Central memory CD4-positive, alpha-beta T cell (primary cell): ENCODE data around the gene RPL23.

Experiments used
- DNase-seq: peaks from one replicate; pipeline ENCODE4 v3.0.0; 2022

The RPL23 gene

DNA sequence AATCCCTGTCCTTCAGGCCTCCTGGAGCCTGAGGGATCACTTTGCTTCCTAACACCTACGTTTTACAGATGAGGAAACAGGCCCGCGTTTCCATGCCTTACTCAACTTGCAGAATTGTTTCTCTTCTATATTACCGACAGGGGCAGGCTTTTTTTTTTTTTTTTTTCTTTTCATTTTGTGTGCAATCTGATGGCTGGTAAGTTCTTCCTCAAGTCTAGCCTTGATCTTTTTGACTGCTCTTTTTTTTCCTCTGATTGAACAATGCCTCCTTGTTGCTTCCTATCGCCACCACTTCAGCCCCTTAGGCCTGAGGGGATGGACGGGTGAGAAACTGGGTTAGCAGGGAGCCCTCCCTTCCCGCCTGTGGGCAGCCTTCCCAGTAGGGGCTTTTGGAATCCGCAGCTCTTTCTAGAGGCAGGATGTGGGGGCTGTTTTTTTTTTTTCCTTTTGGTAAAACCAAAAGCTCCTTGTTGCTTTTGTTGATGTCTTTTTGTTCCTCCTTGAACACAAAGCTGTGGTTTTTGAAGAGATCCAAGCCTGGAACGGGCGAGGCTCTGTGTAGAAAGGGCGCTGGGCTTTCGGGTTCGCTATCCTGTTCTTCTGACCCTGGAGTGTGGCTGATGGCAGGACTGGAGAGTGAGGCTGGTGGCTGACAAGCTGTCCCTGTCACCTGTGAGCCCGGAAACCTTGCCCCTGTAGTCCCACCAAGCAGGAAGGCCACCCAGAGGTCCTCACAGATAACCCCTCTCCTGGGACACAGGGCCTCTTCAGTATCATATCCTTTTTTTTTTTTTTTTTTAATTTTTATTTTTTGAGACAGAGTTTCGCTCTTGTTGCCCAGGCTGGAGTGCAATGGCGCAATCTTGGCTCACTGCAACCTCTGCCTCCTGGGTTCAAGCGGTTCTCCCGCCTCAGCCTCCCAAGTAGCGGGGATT lies 30.3 kb upstream of the RPL23 start:
- peak; percentile 26 for DNase-seq

DNA sequence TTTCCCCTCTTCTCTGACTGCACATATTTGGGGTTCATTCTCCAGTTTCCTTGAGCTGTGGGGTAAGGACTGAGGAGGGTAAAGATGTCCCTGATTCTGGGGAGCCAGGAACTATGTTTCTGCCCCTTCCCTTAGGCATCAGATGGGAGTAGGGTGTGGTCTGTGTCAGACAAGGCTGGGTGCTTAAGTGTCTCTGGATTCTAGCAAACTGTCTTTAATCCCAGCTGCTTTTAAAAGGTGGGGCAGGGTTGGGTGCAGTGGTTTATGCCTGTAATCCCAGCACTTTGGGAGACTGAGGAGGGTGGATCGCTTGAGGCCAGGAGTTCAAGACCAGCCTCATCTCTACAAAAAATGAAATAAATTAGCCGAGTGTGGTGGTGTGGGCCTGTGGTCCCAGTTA lies 29.3 kb upstream of the RPL23 start:
- no peak for DNase-seq

DNA sequence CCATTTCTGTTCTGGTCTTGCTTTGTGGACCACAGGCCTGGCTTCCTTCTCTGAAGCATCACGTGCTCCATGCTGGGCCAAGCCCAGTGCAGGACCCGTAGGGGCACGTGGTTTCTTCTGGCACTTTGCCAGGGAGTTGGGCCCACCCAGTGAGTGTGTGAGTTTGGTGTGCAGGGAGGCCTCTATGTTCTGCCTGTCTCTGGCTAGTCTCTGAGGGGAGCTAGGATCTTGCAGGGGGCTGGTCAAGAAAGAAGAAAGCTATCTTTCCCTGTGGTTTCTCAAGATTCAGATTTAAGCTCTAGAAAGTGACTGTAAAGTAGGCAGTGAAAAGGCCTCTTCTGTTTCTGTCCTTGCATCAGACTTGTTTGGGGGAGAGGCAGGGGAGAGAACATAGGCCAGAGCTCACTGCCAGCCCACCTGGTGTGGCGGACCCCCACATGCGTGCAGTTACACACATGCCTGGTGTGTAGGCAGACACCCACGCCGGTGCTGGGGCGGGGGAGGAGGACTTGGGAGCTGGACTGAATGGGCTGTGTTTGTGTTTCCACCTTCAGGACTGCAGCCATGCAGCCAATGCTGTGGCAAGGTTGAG lies 28.2 kb upstream of the RPL23 start:
- DNase-seq, result no peak

DNA sequence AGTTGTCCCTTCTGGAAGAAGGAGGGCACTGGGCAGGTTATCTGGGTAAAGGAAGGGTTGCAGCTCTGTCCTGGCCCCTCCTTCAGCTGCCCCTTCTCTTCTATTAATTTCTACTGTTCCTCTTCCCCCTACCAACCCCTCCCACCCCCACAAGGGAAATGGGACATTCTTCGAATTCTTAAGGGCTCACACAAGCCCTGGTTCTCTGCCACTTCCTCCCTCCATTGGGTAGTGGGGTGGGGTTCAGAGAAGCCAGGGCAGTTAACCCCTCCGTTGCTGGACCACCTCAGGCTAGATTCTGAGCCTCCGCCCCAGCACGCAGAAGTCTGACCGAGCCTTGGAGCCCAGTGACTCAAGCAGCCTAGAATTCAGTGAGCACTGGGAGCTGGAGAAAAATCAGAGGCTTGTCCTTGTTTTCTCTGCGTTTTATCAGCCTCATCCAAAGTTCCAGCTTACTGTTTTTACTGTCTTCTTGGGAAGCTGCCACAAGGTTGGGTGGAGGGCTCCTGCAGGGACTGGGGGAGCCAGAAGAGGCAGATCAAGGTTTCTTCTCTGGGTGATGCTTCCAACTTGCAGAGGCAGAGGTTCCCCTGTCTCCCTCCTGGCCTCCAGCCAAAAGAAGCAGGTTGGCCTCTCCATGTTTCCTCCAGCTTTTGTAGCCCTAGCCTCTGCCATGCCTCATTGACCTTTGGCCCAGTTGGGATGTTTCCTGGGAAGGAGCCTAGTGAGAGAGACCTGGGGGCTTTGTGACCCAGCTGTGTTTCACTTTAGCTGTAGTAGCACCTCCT lies 26.6 kb upstream of the RPL23 start:
- DNase-seq, result peak; percentile 23

DNA sequence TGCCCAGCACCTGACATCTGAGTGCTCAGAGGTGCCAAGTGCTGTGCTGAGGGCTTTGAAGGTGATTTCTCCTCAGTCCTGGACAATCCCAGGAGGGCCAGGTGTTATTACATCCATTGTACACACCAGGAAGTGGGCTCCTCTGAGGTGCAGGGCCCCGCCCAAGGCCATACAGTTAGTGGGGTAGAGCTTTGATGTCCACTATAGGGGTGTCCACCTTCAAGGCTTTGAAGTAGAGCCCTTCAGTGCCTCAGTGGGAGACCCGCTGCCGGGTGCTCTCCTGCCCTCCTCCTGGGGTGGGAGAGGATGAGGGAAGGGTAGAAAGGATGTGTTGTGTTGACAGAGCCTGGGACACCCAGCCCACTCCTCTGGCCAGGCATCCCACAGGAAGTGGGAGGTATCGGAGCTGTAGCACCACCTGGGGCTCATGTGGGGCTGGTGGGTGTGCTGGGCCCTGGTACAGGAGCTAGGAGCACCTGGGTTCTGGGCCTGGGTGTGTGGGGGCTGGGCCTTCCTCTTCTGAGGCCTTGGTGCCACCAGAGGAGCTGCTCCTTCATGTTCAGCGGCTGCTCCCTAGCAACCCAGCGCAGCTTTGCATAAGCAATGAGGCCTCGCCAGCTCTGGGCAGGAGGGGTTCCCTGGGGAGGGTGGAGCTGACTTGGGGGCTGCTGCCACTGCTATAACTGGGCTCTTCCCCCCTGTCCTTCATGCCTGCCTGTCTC lies 23.8 kb upstream of the RPL23 start:
- peak; percentile 54 for DNase-seq

DNA sequence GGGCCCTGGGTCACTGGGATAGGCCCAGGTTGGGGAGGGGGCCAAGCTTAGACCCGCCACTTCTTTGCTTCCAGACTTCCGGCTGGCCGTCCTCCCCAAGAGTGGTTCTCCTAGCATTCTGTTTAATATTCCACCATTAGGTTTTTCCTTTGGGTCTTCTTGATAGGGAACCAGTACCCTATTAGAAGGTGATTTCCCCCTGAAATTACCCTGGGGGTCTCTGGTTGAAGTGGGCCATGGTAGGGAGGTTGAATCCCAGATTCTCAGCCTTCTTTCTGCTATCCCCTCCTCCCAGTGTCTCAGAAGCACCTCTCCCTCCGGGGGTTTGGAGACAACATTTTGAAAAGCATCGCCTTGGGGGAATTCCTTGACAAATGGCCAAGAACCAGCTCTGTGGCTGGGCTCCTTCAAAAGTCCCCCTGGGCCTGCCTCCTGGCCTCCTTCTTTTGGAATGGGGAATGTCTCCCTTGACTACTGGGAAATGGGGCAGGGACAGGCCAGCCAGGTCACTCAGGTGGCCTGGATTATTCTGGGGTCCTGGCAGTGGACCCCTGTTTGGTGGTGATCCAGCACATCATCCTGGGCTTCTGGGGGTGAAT lies 22.1 kb upstream of the RPL23 start:
- no peak for DNase-seq

DNA sequence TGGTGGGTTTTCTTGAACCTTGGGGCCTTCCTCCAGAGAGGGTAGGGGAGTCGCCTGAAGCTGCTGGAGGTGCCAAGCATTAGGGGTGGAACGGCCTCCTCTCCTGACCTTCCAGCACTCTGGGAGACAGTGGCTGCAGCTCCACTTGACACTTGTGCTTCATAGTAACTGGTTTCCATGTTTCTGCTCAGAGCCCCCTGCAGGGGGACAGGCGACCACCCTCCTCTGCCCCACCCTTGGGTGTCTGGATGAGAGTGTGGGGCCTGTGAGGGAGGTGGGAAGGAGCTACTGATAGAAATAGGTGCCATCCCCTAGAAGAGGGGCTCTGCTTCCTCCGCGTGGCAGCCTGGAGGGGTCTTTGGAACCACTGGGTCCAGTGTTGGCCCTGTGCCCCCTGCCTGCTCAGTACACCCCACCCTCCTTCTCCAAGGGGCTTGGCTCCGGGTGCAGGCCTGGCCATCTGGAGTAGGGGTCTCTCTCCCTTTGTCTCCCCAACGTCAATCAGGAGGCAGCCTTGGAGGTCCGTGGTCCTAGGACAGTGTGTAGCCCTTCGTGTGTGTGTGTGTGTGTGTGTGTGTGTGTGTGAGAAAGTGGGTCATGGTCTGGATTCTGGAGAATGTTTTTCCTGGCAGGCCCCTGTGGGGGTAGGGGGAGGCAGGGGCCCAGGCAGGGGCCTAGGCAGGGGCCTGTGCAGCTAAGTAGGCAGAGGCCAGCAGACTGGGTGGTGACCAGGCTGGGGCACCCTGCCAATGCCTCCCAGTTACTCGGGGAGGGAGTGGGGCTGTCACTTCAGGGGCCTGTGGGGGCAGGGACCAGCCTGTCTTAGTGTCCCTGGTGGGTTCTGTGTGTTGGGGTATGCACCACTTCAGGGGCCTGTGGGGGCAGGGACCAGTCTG lies 21.2 kb upstream of the RPL23 start:
- no peak for DNase-seq

DNA sequence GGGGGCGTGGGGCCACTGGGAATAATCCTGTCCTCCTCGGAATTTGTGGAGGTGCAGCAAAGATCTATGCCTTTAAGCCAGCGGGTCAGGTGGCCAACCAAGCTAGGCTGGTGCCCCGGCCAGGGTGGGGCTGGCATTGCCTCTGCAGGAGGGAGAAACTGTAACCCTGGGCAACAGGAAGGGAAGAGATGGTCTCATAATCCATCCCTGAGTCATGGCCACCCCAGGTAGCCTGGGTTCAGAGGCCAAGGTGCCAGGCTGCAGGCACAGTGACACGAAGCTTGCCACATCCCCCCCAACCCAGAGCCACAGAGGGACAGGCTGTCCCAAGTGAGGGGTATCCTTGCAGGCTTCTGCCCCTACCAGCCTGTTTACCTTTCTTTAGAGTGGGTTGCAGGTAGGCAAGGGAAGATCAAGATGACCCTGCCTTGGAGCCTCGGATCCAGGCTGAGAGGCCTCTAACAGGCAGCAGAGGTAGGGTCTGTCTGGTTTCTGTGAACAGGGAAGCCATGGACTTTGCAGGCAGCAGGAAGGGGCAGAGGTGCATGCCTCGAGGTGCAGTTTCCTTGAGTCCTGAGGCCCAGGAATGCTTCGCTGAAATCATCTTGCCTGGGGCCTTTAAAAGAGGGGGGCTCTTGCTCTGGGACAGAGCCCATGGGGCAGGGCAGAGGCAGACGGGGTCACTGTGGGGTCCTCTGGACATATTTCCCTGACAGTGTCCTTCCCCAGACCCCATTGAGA lies 20.3 kb upstream of the RPL23 start:
- DNase-seq, result no peak

DNA sequence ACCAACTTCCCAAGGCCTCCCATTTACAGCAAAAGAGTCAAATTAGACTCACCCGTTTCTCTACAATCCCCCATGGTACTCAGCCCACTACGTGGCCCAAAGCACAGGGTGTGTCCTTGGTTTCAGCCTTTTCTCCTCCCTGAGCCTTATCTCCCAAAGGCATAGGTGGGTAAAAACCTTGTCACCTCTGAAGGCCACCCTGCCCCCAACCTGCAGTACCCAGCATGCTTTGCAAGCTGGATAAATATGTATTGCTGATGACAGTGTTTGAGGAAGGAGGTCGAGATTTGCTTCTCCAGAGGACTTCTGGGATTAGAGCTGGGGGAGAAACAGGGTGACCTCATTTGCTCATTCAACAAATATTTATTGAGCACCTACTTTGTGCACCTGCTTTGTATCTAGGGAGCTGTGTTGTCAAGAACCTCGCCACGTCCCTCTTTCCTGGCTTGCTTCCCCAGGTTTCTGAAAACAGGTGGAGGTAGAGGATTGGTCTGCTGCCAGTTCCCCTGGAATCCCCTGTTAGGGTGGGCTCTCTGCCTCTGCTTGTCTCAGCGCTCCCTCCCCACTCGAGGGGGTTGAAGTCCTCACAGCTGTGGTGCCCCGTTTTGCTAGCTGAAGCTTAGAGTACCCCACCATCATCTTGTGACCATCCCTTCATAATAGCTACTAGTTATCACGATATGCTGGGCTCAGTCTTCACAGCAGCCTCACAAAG lies 19.3 kb upstream of the RPL23 start:
- no peak for DNase-seq

DNA sequence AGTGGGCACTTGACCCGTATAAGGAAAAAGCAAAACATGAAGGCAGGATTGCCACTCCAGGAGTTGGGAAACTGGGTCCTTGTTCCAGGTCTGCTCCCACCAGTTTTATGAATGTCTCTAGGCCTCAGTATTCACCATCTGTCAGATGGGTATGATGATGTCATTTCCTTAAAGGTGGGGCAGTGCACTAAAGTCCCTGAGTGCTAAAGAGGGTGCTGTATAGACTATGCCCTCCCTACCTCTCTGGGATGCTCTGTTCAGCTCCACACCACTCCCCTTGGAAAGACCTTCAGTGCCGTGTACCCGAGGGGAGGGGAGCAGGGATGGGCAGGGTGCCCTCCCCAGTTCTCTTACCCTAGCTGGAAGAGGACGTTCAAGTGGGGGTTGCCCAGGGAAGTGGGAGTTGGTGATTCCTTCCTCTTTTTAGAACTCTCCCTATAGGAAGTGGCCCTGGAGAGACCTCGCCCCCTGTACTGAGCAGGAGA lies 18.5 kb upstream of the RPL23 start:
- no peak for DNase-seq

DNA sequence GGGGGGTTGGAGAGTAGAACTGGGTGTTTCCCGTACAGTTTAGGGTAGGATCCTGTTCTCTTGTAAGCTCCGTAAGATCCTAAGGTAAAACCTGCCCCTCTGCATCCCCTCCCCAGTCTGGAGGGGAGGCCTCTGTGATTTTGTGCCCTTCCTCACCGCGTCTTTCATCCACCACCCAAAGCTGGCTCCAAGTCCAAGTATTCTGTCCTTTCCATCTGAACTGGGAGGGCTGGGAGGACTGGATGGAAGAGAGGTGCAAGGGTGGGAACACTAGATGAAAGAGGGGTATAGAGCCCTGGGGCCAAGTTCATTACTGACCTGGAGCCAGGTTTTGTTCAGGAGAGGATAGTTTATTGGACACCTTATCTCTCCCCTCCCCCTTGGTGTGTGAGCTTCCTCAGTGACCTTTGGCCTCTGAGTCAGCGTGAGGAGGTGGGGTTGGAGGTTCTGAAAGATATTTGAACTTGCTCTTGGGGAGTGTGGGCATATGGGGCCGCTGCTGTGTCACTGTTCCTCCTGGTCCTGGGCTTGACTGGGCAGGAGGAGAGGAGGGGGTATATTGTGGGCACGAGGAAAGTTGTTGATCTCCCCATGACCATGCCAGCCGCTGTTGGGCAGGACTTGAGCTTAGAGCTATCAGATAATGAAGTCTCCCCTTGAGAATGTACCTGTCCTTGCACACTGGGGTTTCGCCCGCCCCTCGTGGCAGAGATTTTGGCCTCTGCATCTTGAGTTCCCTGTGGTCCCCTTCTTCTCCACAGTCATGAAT lies 17.9 kb upstream of the RPL23 start:
- peak; percentile 59 for DNase-seq

DNA sequence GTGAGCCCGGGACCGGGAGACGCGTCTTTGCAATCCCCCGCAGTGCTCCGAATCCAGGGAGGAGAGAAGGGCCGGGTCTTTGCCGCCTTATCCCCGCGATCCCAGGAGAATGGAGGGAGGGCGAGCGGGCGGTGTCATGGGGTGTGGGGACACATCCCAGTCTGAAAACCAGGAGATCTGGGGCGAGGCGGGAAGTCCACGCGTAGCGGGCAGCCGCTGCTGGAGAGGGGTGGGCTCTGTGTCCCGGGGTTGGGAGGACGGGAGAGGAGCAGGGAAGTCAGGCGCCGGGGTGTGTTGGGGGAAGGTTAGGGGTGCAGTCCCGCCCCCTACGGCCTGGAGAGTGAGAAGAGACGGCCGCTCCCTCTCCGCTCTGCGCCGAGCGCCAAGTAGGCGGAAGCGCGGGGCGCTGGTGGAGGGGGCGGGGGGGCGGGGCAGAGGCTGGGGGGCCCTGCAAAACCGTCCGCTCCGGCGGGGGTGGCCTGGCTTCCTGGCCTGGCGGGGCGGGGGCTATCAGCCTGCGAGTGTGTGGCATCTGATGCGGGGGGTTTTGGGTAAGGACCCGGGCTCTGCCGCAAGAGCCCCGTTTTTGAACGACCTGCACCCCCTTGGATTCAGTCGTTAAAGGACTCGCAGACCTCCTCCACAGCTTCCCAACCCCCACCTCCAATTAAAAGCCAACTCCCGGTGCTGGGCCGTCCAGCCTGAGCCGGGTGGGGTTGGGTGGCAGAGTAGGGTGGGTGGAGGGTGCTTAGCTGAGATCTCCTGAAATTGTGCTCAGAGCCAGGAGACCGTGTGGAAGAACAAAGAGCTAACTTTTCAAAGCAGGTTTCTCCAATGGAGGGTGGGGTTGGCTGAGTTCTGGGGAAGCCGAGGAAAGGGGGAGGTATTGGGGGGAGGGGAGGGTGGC lies 17.0 kb upstream of the RPL23 start:
- DNase-seq, result peak; percentile 56

DNA sequence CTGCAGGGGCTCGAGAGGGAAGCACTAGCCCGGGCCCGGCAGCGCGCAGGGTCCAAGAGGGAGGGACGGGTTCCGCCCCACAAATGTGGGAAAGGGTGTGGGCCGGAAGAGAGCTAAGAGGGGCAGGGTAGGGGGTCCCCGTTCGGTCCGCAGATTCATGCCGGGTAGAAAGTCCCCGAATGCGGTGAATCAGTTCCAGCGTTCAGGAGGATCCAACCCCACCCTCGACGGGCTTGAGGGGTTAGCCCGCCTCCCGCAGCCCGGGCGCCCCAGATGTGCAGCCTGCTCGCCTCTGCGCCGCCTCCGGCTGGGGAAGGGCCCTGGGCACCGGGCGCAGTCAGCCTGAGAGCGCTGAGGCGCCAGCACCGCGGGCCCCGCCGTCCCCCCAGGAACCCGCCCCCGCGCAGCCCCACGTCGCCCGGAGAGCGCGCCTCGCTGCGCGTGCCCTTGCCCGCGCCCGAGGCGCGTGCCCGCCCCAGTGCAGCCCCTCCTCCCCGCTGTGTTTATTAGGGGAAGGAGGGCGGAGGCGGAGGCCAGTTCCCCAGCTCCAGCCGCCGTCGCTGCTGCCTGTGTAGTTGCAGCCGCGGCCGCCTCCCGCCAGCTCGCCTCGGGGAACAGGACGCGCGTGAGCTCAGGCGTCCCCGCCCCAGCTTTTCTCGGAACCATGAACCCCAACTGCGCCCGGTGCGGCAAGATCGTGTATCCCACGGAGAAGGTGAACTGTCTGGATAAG lies 16.2 kb upstream of the RPL23 start, which contains the start of gene LASP1:
Gene LASP1, plus strand, starts transcription at position 533 of the 733 bp plus-strand sequence. Its CDS starts 132 bp downstream, at position 665.
- peak; percentile 84 for DNase-seq

DNA sequence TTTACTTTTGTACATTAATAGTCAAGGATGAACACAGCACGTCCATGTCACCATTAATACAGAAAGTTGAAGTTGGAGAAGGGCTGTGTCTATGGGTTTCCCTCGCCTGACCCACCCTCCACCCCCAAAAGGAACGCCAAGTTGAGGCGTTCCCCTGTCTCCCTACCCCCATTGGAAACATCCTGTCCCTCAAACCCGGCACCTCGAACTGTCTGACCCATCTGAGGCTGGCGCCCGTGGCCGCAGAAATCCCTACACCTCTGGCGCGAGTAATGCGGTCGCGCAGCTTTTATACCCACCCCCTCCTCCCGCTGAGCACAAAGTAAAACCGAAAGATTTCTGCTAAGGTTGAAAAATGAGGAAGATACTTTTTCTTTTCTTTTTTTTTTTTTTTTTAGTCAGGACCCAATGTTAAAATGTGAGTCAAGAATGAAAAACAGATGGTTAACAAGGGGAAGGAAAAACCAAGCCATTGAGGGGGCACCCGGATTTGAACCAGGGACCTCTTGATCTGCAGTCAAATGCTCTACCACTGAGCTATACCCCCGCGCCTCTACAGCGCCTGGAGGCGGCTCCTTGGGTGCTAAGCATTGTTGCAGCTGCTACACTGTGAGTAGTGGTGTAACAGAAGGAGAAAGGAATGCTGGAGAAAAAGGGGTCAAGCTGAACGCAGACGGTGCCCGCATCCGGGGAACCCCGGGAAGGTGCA lies 15.4 kb upstream of the RPL23 start:
- DNase-seq, result peak; percentile 84

DNA sequence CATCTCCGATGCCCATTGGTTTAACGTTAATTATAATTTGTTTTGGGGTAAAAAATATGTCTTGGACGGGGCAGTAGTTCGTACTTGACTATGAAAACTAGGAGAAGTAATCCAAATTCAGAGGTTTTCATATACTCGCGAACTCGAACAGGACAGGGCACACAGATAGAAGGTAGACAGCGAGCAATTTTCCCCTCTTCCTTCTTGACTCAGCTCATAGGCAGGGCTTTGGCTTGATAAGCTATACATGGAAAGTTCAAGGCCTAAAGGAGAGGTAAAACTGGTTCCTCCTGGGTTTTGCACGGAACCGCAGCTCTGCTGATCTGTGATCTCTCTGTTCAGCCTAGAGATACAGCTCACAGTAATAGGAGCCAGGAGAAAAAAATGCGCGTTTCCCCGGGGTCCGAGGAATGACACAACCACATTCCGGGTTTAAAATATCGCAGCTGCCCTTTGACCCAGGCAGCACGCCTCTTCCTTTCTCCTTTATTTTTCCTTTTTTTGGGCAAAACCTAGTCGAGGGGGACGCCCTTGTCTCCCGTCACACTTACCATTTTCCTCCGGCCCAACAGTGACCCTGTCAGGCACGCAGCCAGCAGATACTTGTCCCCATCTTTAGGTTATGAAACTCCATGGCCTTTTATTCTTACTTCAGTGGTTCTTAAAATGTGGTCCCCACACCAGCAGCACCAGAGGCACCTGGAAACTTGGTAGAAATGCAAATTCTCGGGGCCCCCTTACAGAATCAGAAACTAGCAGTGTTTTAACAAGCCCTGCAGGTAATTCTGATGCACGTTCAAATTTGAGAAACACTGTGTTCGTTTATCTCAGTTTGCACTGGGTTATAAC lies 14.7 kb upstream of the RPL23 start:
- DNase-seq, result no peak
